IMR-90 (cell line): ENCODE measurements around the gene TIGD7. TPM values are rescaled to one million over a fixed set of nuclear protein-coding genes. Genes with fewer than 3 reads are reported as not detected.

Experiments
- ATAC-seq: fragments of 200-7000 bp; cut with Tn5 transposase; 2 replicates; pipeline ENCODE4 v1.9.1; 2020; ENCODE audit warnings: low read depth, mild to moderate bottlenecking, moderate library complexity
- BruUV-seq: library from RNA; stranded (reverse); fragments of 400-500 nt; replicated peaks from 2 replicates; lab custom pipeline; 2021; lab: Mats Ljungman, UMichigan
- CTCF ChIA-PET: fragments of 300-600 bp; formaldehyde crosslinking; extraction: SDS; loops from one replicate; lab custom pipeline; 2021; ENCODE audit warnings: antibody characterized with exemption; lab: Yijun Ruan, JAX
- POLR2A ChIA-PET: fragments of 300-600 bp; sonication (Branson Sonifier 250); formaldehyde crosslinking; loops from one replicate; lab custom pipeline; 2022; ENCODE audit warnings: antibody characterized with exemption; ENCODE audit not compliant: unreplicated experiment; lab: Charles Lee
- DNase-seq: peaks from one replicate; pipeline ENCODE4 v3.0.0; 2013
- H2AFZ ChIP-seq: replicated peaks from 2 replicates; pipeline ENCODE3; 2013; ENCODE audit warnings: low read length, mild to moderate bottlenecking; ENCODE audit not compliant: poor library complexity
- H2AK5ac ChIP-seq: 2 replicates; pipeline ENCODE4 v1.6.1; 2013; ENCODE audit warnings: low read depth, low read length, inconsistent platforms
- H2AK9ac ChIP-seq: replicated peaks from 2 replicates; pipeline ENCODE3; 2013; ENCODE audit warnings: mild to moderate bottlenecking, low read depth, low read length, moderate library complexity; ENCODE audit not compliant: poor library complexity
- H2BK120ac ChIP-seq: 2 replicates; pipeline ENCODE4 v1.6.1; 2013; ENCODE audit warnings: low read depth, low read length, inconsistent platforms
- H2BK15ac ChIP-seq: 3 replicates; pipeline ENCODE4 v1.6.1; 2013; ENCODE audit warnings: low read depth, low read length, inconsistent platforms
- H2BK20ac ChIP-seq: 2 replicates; pipeline ENCODE4 v1.6.1; 2013; ENCODE audit warnings: low read depth, mild to moderate bottlenecking, inconsistent platforms, low read length, moderate library complexity
- H2BK5ac ChIP-seq: 2 replicates; pipeline ENCODE4 v1.6.1; 2013; ENCODE audit warnings: mild to moderate bottlenecking, low read depth, low read length, inconsistent platforms; ENCODE audit not compliant: poor library complexity, severe bottlenecking
- H3K14ac ChIP-seq: replicated peaks from 2 replicates; pipeline ENCODE4 v1.6.1; 2013; ENCODE audit warnings: low read depth, low read length, inconsistent platforms
- H3K18ac ChIP-seq: 2 replicates; pipeline ENCODE4 v1.6.1; 2013; ENCODE audit warnings: low read depth, low read length, control low read depth
- H3K23ac ChIP-seq: 2 replicates; pipeline ENCODE4 v1.6.1; 2013; ENCODE audit warnings: low read depth, low read length, inconsistent platforms
- H3K27ac ChIP-seq: 2 replicates; pipeline ENCODE4 v1.5.1; 2013; ENCODE audit warnings: mild to moderate bottlenecking, control low read depth, low read length; ENCODE audit not compliant: insufficient read depth
- H3K27me3 ChIP-seq: 2 replicates; pipeline ENCODE4 v1.6.1; 2013; ENCODE audit warnings: low read length; ENCODE audit not compliant: control insufficient read depth, insufficient read depth
- H3K36me3 ChIP-seq: 2 replicates; pipeline ENCODE4 v1.6.1; 2013; ENCODE audit warnings: low read length, mixed read lengths; ENCODE audit not compliant: control insufficient read depth, insufficient read depth
- H3K4ac ChIP-seq: 2 replicates; pipeline ENCODE4 v1.6.1; 2013; ENCODE audit warnings: low read depth, low read length, inconsistent platforms
- H3K4me1 ChIP-seq: 2 replicates; pipeline ENCODE4 v1.6.1; 2013; ENCODE audit warnings: low read length, mixed read lengths; ENCODE audit not compliant: control insufficient read depth, insufficient read depth
- H3K4me2 ChIP-seq: 2 replicates; pipeline ENCODE4 v1.6.1; 2013; ENCODE audit warnings: low read depth, mild to moderate bottlenecking, control low read depth, low read length, moderate library complexity
- H3K4me3 ChIP-seq: 2 replicates; pipeline ENCODE4 v1.5.1; 2013; ENCODE audit warnings: low read depth, mild to moderate bottlenecking, control low read depth, low read length, moderate library complexity; ENCODE audit not compliant: insufficient read depth
- H3K56ac ChIP-seq: 2 replicates; pipeline ENCODE4 v1.6.1; 2013; ENCODE audit warnings: low read length, inconsistent platforms; ENCODE audit not compliant: insufficient read depth; ENCODE audit errors: extremely low read depth
- H3K79me1 ChIP-seq, 2 experiments: 2 replicates each; pipeline ENCODE4 v1.6.1; 2013; ENCODE audit warnings: low read length in 2 of 2, inconsistent platforms in 1 of 2, low read depth in 1 of 2
- H3K9ac ChIP-seq: 2 replicates; pipeline ENCODE4 v1.6.1; 2013; ENCODE audit warnings: low read depth, low read length, control low read depth
- H3K9me1 ChIP-seq: 2 replicates; pipeline ENCODE4 v1.6.1; 2013; ENCODE audit warnings: low read length, inconsistent platforms; ENCODE audit not compliant: insufficient read depth
- H3K9me3 ChIP-seq: 2 replicates; pipeline ENCODE4 v1.6.1; 2013; ENCODE audit warnings: low read length; ENCODE audit not compliant: control insufficient read depth, insufficient read depth
- H4K20me1 ChIP-seq: 2 replicates; pipeline ENCODE4 v1.6.1; 2013; ENCODE audit warnings: low read length, inconsistent platforms; ENCODE audit not compliant: insufficient read depth
- H4K5ac ChIP-seq: 2 replicates; pipeline ENCODE4 v1.6.1; 2013; ENCODE audit warnings: mild to moderate bottlenecking, low read depth, low read length, control low read depth
- H4K8ac ChIP-seq, 2 experiments: 2 replicates each; pipeline ENCODE4 v1.6.1; 2013; ENCODE audit warnings: low read depth in 2 of 2, low read length in 2 of 2, control low read depth in 1 of 2, inconsistent platforms in 1 of 2
- H4K91ac ChIP-seq: 2 replicates; pipeline ENCODE4 v1.6.1; 2013; ENCODE audit warnings: low read depth, low read length, inconsistent platforms; ENCODE audit not compliant: insufficient read depth
- RFX5 ChIP-seq: IDR thresholded peaks from 2 replicates; pipeline ENCODE4 v1.8.0; 2012; ENCODE audit warnings: low read depth, mild to moderate bottlenecking, low read length, moderate library complexity
- dilution Hi-C: fragments of 300-500 bp; cut with HindIII; formaldehyde crosslinking; loops from one replicate; pipeline ENCODE4 v1.14.3; 2018; ENCODE audit warnings: low sequenced_read_pairs; ENCODE audit not compliant: unreplicated experiment
- in situ Hi-C: fragments of 300-500 bp; cut with MboI; formaldehyde crosslinking; loops from 3 replicates; pipeline ENCODE4 v1.14.3; 2019; ENCODE audit warnings: low sequenced_read_pairs, inconsistent platforms, mixed read lengths
- intact Hi-C: fragments of 100-400 bp; cut with micrococcal nuclease; formaldehyde crosslinking; loops from 2 replicates; pipeline ENCODE4 v1.10.0; 2022
- polyA plus RNA-seq, 3 experiments: library from polyadenylated mRNA; depleted of rRNA; stranded (reverse); fragments of >200 nt; gene quantifications; 2 replicates each; pipeline ENCODE4 v1.2.3, GENCODE V29; 2012; ENCODE audit warnings: low replicate concordance in 1 of 3
- total RNA-seq: library from RNA; depleted of rRNA; stranded (reverse); fragments of >200 nt; gene quantifications from 2 replicates; pipeline ENCODE4 v1.2.3, GENCODE V29; 2012

The TIGD7 gene
- total and polyA plus RNA-seq, 2 of the 4 experiments (the other 2 are of a cell fraction): 2.5 to 2.7 TPM

DNA sequence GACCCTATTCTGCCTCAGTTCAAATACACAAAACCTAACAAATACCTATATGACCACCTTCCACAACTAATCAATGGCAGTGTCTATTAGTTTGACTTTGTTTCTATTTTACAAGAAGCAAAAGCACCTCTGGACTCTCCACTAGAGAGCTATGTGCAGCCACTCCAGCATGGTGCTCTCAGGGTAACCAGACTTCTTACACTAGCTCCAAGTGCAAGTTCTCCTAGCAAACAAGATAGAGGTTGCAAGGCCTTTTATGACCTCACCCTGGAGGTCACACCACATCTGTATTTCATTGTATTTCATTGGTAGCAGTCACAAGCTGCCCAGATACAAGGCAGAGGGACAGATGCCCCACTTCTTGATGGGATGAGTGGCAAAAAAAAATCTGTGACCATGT is 30.3 kb downstream of the TIGD7 start:
- no peak overlapping the region for H4K91ac ChIP-seq
- H3K18ac ChIP-seq: no peak overlapping the region
- H3K9me1 ChIP-seq: no peaks in the 10 kb centered on the region
- H3K4me1 ChIP-seq: no peaks in the 10 kb centered on the region
- H3K23ac ChIP-seq: no peak overlapping the region
- H2AK5ac ChIP-seq: no peak overlapping the region
- no peak overlapping the region for H3K4me3 ChIP-seq
- in situ Hi-C loops (no loop called here), intact Hi-C loops (no loop called here), dilution Hi-C loops (no loop called here)
- H4K20me1 ChIP-seq: no peaks in the 10 kb centered on the region
- no TSS peak for BruUV-seq
- no peak overlapping the region for H3K14ac ChIP-seq
- CTCF ChIA-PET: no interaction called here
- H3K27ac ChIP-seq: no peak overlapping the region
- DNase-seq (no peak), ATAC-seq (no peak)
- no peak overlapping the region for H3K56ac ChIP-seq
- H3K27me3 ChIP-seq: peaks cover 3% of the 10 kb centered on the region
- H4K5ac ChIP-seq: no peak overlapping the region
- H3K9me3 ChIP-seq: no peaks in the 10 kb centered on the region
- no peak overlapping the region for H2BK15ac ChIP-seq
- TF ChIP-seq RFX5: no peak
- H3K4ac ChIP-seq: no peak overlapping the region
- POLR2A ChIA-PET: no interaction called here
- H2BK5ac ChIP-seq: no peak overlapping the region
- no peak overlapping the region for H3K9ac ChIP-seq
- H4K8ac ChIP-seq: no peak overlapping the region
- H2AFZ ChIP-seq: no peak overlapping the region
- H3K4me2 ChIP-seq: no peak overlapping the region
- H2BK120ac ChIP-seq: no peak overlapping the region
- H2BK20ac ChIP-seq: no peak overlapping the region
- H3K79me1 ChIP-seq: no peaks in the 10 kb centered on the region
- H2AK9ac ChIP-seq: no peak overlapping the region
- H3K36me3 ChIP-seq: no peaks in the 10 kb centered on the region
